NCI-H1694 treated with DMSO at 0.1 percent for 48 hours (cell line): Measurements from ENCODE around the gene EIF3I.

Experiments used
- DNase-seq: peaks from one replicate; lab custom pipeline; 2025; lab: John Stamatoyannopoulos, UW

The EIF3I gene

GRCh38 chr1:32266921-32267591 lies 44.8 kb downstream of the EIF3I start:
- no peak for DNase-seq

GRCh38 chr1:32269744-32270143 lies 47.5 kb downstream of the EIF3I start:
- DNase-seq, result no peak

GRCh38 chr1:32272557-32273390 lies 50.6 kb downstream of the EIF3I start:
- DNase-seq, result no peak

GRCh38 chr1:32273391-32274208 lies 51.4 kb downstream of the EIF3I start:
- DNase-seq, result no peak

- DNase-seq, result no peak
Observed at GRCh38 chr1:32274646-32275340, 52.6 kb downstream of the EIF3I start.

GRCh38 chr1:32275424-32275823 lies 53.2 kb downstream of the EIF3I start:
- no peak for DNase-seq

GRCh38 chr1:32276032-32276782 lies 54.0 kb downstream of the EIF3I start:
- no peak for DNase-seq
